Stimulated activated CD8-positive, alpha-beta memory T cell treated with anti-CD3 and anti-CD28 coated beads, Interleukin-7, amount 100 ng/mL, for 48 hours (primary cell): ENCODE measurements around the gene GRIN2C.
"Not testable (repeated sequence)": the region's sequence is repeated elsewhere in the genome, so short reads cannot be mapped to it uniquely, and the experiment has no call there.

Experiments used
- DNase-seq, 2 donors: peaks; one replicate each; pipeline ENCODE4 v3.0.0-alpha.2; 2020; ENCODE audit warnings: low read depth in 1 of 2; ENCODE audit errors: extremely low read depth in 1 of 2

GRIN2C gene

GRCh38 chr17:74881073-74881472, 21.4 kb upstream of the GRIN2C start:
- DNase-seq, result no peak

- no peak for DNase-seq
Measured at GRCh38 chr17:74879308-74879707, 19.6 kb upstream of the GRIN2C start.

GRCh38 chr17:74878658-74879057, 19.0 kb upstream of the GRIN2C start:
- DNase-seq, result no peak

GRCh38 chr17:74877592-74878548, 18.2 kb upstream of the GRIN2C start:
- no peak for DNase-seq

- DNase-seq, result no peak
Measured at GRCh38 chr17:74875977-74876593, 16.4 kb upstream of the GRIN2C start.

GRCh38 chr17:74875155-74875976, 15.7 kb upstream of the GRIN2C start:
- no peak for DNase-seq

- no peak for DNase-seq
Measured at GRCh38 chr17:74874615-74875037, 14.9 kb upstream of the GRIN2C start.

- DNase-seq, result no peak
Measured at GRCh38 chr17:74873874-74874614, 14.4 kb upstream of the GRIN2C start.

- DNase-seq, result peak; percentile 96 to 98
Measured at GRCh38 chr17:74873037-74873873, 13.6 kb upstream of the GRIN2C start.

GRCh38 chr17:74872313-74873036, 12.8 kb upstream of the GRIN2C start, which contains the start of gene FDXR:
FDXR (minus strand) TSS chr17:74872994; CDS start chr17:74872944, 50 bp downstream.
- no peak for DNase-seq

- DNase-seq, result no peak
Measured at GRCh38 chr17:74871356-74872076, 11.8 kb upstream of the GRIN2C start.

- DNase-seq, result no peak
Measured at GRCh38 chr17:74870512-74870911, 10.8 kb upstream of the GRIN2C start.

- not testable (repeated sequence) for DNase-seq
Measured at GRCh38 chr17:74870028-74870427, 10.3 kb upstream of the GRIN2C start.

- DNase-seq, result no peak
Measured at GRCh38 chr17:74868908-74869255, 9.2 kb upstream of the GRIN2C start.

GRCh38 chr17:74868251-74868907, 8.7 kb upstream of the GRIN2C start:
- no peak for DNase-seq

GRCh38 chr17:74866198-74866835, 6.6 kb upstream of the GRIN2C start:
- DNase-seq, result no peak

- no peak for DNase-seq
Measured at GRCh38 chr17:74865504-74866197, 6.0 kb upstream of the GRIN2C start.
